Left lung (tissue), 8 donors: ENCODE results near the gene PPP6C. TPM values are rescaled to one million over a fixed set of nuclear protein-coding genes. Genes with fewer than 3 reads are reported as not detected.

ENCODE experiments used
- polyA plus RNA-seq, 6 donors: library from polyadenylated mRNA; unstranded; fragments of 120-200 nt; gene quantifications; one replicate each; pipeline ENCODE4 v1.2.1, GENCODE V29; 2013; ENCODE audit not compliant: insufficient read length in 6 of 6
- total RNA-seq, 2 donors: library from RNA; stranded (reverse); fragmentation: NEBNext Ultra II Directional; extraction: Animal tissue kit (Norgen Biotek cat#: 25700); gene quantifications; one replicate each; pipeline ENCODE4 v1.2.1, GENCODE V29; 2021
- donor health status: DM: no; HTN: yes; CAD: no.
- donor health status: DM: no; HTN: no; CAD: no.

The PPP6C gene
- total and polyA plus RNA-seq, 8 donors: 39.9 to 50.5 (median 45.9) TPM

Other genes with a start within 250 kb of the PPP6C start
- gene GOLGA1, start 248.7 kb downstream of the PPP6C start, total RNA-seq: 10 to 100 TPM; 15.4 to 18.9 TPM
- gene GOLGA1, start 248.7 kb downstream of the PPP6C start, polyA plus RNA-seq: 10 to 100 TPM; 18.1 to 20.2 (median 18.9) TPM
- gene SCAI, start 46.3 kb downstream of the PPP6C start, total RNA-seq: 10 to 100 TPM; 12.7 to 22.7 TPM
- 10 to 100 TPM; 12.8 to 18.0 (median 15.7) TPM for gene SCAI, start 46.3 kb downstream of the PPP6C start, polyA plus RNA-seq
- 10 to 100 TPM; 13.9 to 18.7 TPM for gene RABEPK, start 10.7 kb upstream of the PPP6C start, total RNA-seq
- 10 to 100 TPM; 23.2 to 28.4 (median 24.3) TPM for gene RABEPK, start 10.7 kb upstream of the PPP6C start, polyA plus RNA-seq
- gene HSPA5, start 51.5 kb upstream of the PPP6C start, total RNA-seq: 100 to 1,000 TPM; 340 to 479 TPM
- 100 to 1,000 TPM; 270 to 353 (median 324) TPM for gene HSPA5, start 51.5 kb upstream of the PPP6C start, polyA plus RNA-seq
- 10 to 100 TPM; 55.1 to 63.5 TPM for gene GAPVD1, start 72.0 kb upstream of the PPP6C start, total RNA-seq
- 10 to 100 TPM; 39.1 to 45.0 (median 42.8) TPM for gene GAPVD1, start 72.0 kb upstream of the PPP6C start, polyA plus RNA-seq